GM12891 (cell line): ENCODE results near the gene VPS4A.

ENCODE experiments used
- PAX5 ChIP-seq: IDR thresholded peaks from 2 replicates; pipeline ENCODE4 v1.6.1; 2011; ENCODE audit warnings: low read length, moderate library complexity, mild to moderate bottlenecking; ENCODE audit not compliant: insufficient read depth, severe bottlenecking
- POLR2A ChIP-seq: IDR thresholded peaks from 2 replicates; pipeline ENCODE4 v1.6.1; 2011; ENCODE audit warnings: low read depth, low read length, control low read depth
- POLR2AphosphoS5 ChIP-seq: IDR thresholded peaks from 2 replicates; pipeline ENCODE4 v1.6.1; 2011; ENCODE audit warnings: low read depth, low read length, control low read depth
- SPI1 ChIP-seq: IDR thresholded peaks from 2 replicates; pipeline ENCODE4 v1.6.1; 2011; ENCODE audit warnings: low read depth, low read length, control low read depth
- TAF1 ChIP-seq: IDR thresholded peaks from 2 replicates; pipeline ENCODE4 v1.6.1; 2011; ENCODE audit warnings: low read depth, low read length, control low read depth

DNA sequence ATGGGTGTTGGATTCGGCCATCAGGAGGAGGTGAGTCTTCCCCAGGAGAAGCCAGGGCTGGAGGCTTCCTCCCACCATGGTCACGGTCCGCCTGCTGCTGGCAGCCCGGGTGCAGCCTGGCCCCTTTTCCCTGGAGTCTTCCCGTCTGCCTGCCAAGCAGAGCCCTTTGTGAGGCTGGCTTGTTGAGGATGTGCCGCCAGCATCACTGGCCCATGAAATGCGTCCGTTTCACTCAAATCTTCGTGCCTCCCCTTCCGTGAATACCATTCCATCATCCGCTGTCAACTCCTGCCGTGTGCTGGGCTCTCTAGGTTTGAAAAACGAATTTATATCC lies 9.6 kb downstream of the VPS4A start:
- TF ChIP-seq POLR2AphosphoS5 (0 out of 2 replicates have a peak, but pooled peaks have one; percentile 29), PAX5 (no peak), POLR2A (no peak), TAF1 (no peak), SPI1 (no peak)
